Endothelial cell of umbilical vein (primary cell): ENCODE data around the gene CATSPERD. TPM values are rescaled to one million over a fixed set of nuclear protein-coding genes. Genes with fewer than 3 reads are reported as not detected.

ENCODE experiments used
- BruUV-seq: library from RNA; stranded (reverse); fragments of 400-500 nt; replicated peaks from 2 replicates; lab custom pipeline; 2021; lab: Mats Ljungman, UMichigan
- CTCF ChIA-PET: fragments of 300-600, 350-600 bp; sonication (Branson Sonifier 250); formaldehyde crosslinking; loops from one replicate; lab custom pipeline; 2021; ENCODE audit warnings: antibody characterized with exemption, inconsistent platforms; lab: Charles Lee
- POLR2A ChIA-PET: fragments of 300-600, 350-600 bp; sonication (Branson Sonifier 250); formaldehyde crosslinking; loops from one replicate; lab custom pipeline; 2021; ENCODE audit warnings: antibody characterized with exemption, inconsistent platforms; lab: Charles Lee
- DNase-seq: peaks from one replicate; pipeline ENCODE4 v3.0.0-alpha.2; 2011; ENCODE audit warnings: low read depth, low spot score
- FAIRE-seq: peaks from 2 replicates; lab custom pipeline; 2011; peaks lifted over from hg19 to GRCh38; lab: Jason Lieb, UNC
- H2AFZ ChIP-seq: 2 replicates; pipeline ENCODE4 v1.6.0; 2012; ENCODE audit warnings: low read depth, low read length, control low read depth, inconsistent platforms
- H3K27ac ChIP-seq: 2 replicates; pipeline ENCODE4 v1.5.1; 2011; ENCODE audit warnings: low read depth, mild to moderate bottlenecking, control low read depth, low read length, moderate library complexity; ENCODE audit not compliant: insufficient read depth
- H3K27me3 ChIP-seq, 2 experiments: 2 replicates each; pipeline versions ENCODE4 v1.6.0 to v1.6.1; 2011; ENCODE audit warnings: low read length in 2 of 2, mixed read lengths in 1 of 2; ENCODE audit not compliant: control insufficient read depth in 2 of 2, insufficient read depth in 2 of 2
- H3K36me3 ChIP-seq, 2 experiments: 2 replicates in 1 of 2; 3 replicates in 1 of 2; pipeline ENCODE4 v1.5.1; 2011; ENCODE audit warnings: low read length in 2 of 2, mild to moderate bottlenecking in 1 of 2, moderate library complexity in 1 of 2; ENCODE audit not compliant: control insufficient read depth in 2 of 2, insufficient read depth in 2 of 2; ENCODE audit errors: extremely low read depth in 1 of 2
- H3K4me1 ChIP-seq: 3 replicates; pipeline ENCODE4 v1.5.1; 2011; ENCODE audit warnings: mild to moderate bottlenecking, low read length; ENCODE audit not compliant: control insufficient read depth, insufficient read depth; ENCODE audit errors: extremely low read depth
- H3K4me2 ChIP-seq: 2 replicates; pipeline ENCODE4 v1.6.1; 2011; ENCODE audit warnings: low read length, control low read depth, mixed read lengths; ENCODE audit not compliant: insufficient read depth
- H3K4me3 ChIP-seq, 3 experiments: fragments of 200-600 bp in 1 of 3; sonication (generic), shearing (Covaris generic) in 1 of 3; replicated peaks in 1 of 3; 2 replicates each; pipeline ENCODE4 v1.5.1; 2011 to 2016; ENCODE audit warnings: control low read depth in 3 of 3, low read length in 3 of 3, mild to moderate bottlenecking in 2 of 3, inconsistent platforms in 1 of 3, low read depth in 1 of 3, moderate library complexity in 1 of 3; ENCODE audit not compliant: insufficient read depth in 1 of 3
- H3K79me2 ChIP-seq: 2 replicates; pipeline ENCODE4 v1.6.0; 2012; ENCODE audit warnings: low read length, inconsistent platforms; ENCODE audit not compliant: control insufficient read depth, insufficient read depth
- H3K9ac ChIP-seq: replicated peaks from 2 replicates; pipeline ENCODE3; 2011; ENCODE audit warnings: low read length, control low read depth; ENCODE audit not compliant: insufficient read depth; ENCODE audit errors: extremely low read depth
- H3K9me1 ChIP-seq: replicated peaks from 3 replicates; pipeline ENCODE4 v1.6.0; 2011; ENCODE audit warnings: mild to moderate bottlenecking, low read length; ENCODE audit not compliant: control insufficient read depth, insufficient read depth; ENCODE audit errors: extremely low read depth
- H3K9me3 ChIP-seq: replicated peaks from 2 replicates; pipeline ENCODE4 v1.5.1; 2012; ENCODE audit warnings: low read length, inconsistent platforms; ENCODE audit not compliant: control insufficient read depth, insufficient read depth
- H4K20me1 ChIP-seq: replicated peaks from 2 replicates; pipeline ENCODE3; 2011; ENCODE audit warnings: mild to moderate bottlenecking, low read length; ENCODE audit not compliant: control insufficient read depth, insufficient read depth; ENCODE audit errors: extremely low read depth
- CTCF ChIP-seq, 2 donors: IDR thresholded peaks; 1 replicate in 1 of 2; 2 replicates in 1 of 2; pipeline ENCODE4 v1.5.1; 2011; ENCODE audit warnings: low read length in 2 of 2, mild to moderate bottlenecking in 2 of 2, moderate library complexity in 2 of 2, control low read depth in 1 of 2, inconsistent platforms in 1 of 2, low read depth in 1 of 2; ENCODE audit not compliant: insufficient read depth in 1 of 2; ENCODE audit errors: extremely low read depth in 1 of 2
- FOS ChIP-seq: IDR thresholded peaks from 2 replicates; pipeline ENCODE4 v1.6.1; 2011; ENCODE audit warnings: mild to moderate bottlenecking, low read length, moderate library complexity, borderline replicate concordance; ENCODE audit not compliant: insufficient read depth
- POLR2A ChIP-seq: IDR thresholded peaks from 2 replicates; pipeline ENCODE4 v1.6.1; 2012; ENCODE audit warnings: low read depth, mild to moderate bottlenecking, control low read depth, low read length
- dilution Hi-C: fragments of 300-500 bp; cut with MboI; formaldehyde crosslinking; loops from one replicate; pipeline ENCODE4 v1.15.0; 2019; ENCODE audit warnings: low sequenced_read_pairs; ENCODE audit not compliant: extremely low pct_ligation_motif_present
- intact Hi-C: fragments of 100-400 bp; cut with micrococcal nuclease; formaldehyde crosslinking; loops from one replicate; pipeline ENCODE4 v1.10.0; 2022
- polyA plus RNA-seq, 4 experiments: library from polyadenylated mRNA; depleted of rRNA in 3 of 4; stranded (reverse) in 3 of 4; unstranded in 1 of 4; fragments of >200 nt; gene quantifications; 2 replicates each; pipeline versions ENCODE4 v1.2.1 to v1.2.3, GENCODE V29; 2011 to 2012; ENCODE audit warnings: missing spikeins in 1 of 4
- total RNA-seq: library from RNA; stranded (reverse); gene quantifications from 2 replicates; pipeline ENCODE4 v1.2.3, GENCODE V29; 2021

CATSPERD gene
- total and polyA plus RNA-seq, 2 donors (not counting 3 experiments of a cell fraction or from before 2014, with no cell fraction given): not detected

GRCh38 chr19:5695649-5696195, 24.7 kb upstream of the CATSPERD start:
- dilution Hi-C loops: no loop called here

More at GRCh38 chr19:5695649-5696195, 24.7 kb upstream of the CATSPERD start:
- Histone ChIP-seq H3K9ac (no peak overlapping the region), H4K20me1 (no peaks in the 10 kb centered on the region), H3K4me3 (no peak overlapping the region), H3K9me1 (no peaks in the 10 kb centered on the region), H3K79me2 (peaks cover 46% of the 10 kb centered on the region), H3K27me3 (no peaks in the 10 kb centered on the region), H3K4me1 (peaks cover 8% of the 10 kb centered on the region), H3K4me2 (no peak overlapping the region), H2AFZ (no peak overlapping the region), H3K9me3 (no peaks in the 10 kb centered on the region), H3K36me3 (peaks cover 11 to 51% of the 10 kb centered on the region in 2 experiments), H3K27ac (no peak overlapping the region)
- TF ChIP-seq FOS (no peak), POLR2A (peak; percentile 28), CTCF (IDR thresholded peaks at IDR 0.05; ENCODE audit: extremely low read depth in 1 of 2, insufficient read depth in 1 of 2, low read depth in 1 of 2, low read length in 2 of 2) (no peak)
- ChIA-PET POLR2A (interaction anchor here (1.0 kb wide), 1 partner anchor 9 kb away, joined by 5 read pairs; no protein-coding TSS in a partner anchor), CTCF (interaction anchor here (1.1 kb wide), 1 partner anchor 9 kb away, joined by 4 read pairs; no protein-coding TSS in a partner anchor)
- intact Hi-C loops: no loop called here
- DNase-seq (no peak), FAIRE-seq (no peak)
- no TSS peak for BruUV-seq
